ENCODE data around the gene ITGBL1.
A peak's percentile ranks its signal among the peaks of the same experiment; 100 is the strongest.

The ITGBL1 gene

GRCh38 chr13:101452519-101453485 lies at the start of gene ITGBL1:
Gene ITGBL1, plus strand, starts transcription at chr13:101452675. Its CDS starts 159 bp downstream, at chr13:101452834.
- TF ChIP-seq CTCF (IDR thresholded peaks at IDR 0.05; ENCODE audit: low read depth, low read length, missing control alignments) = no peak
- in situ Hi-C loops (cut with HindIII; ENCODE audit: low sequenced_read_pairs) = loop anchor here (5.0 kb wide), 1 partner anchor 36 kb away; the partner anchor contains the start of gene NALCN
- no peak for DNase-seq (ENCODE audit: low read depth)
- H3K4me3 ChIP-seq (ENCODE audit: low read depth, low read length) = peak within 1 kb of the TSS; percentile 33

GRCh38 chr13:101406791-101407190 lies 45.7 kb upstream of the ITGBL1 start:
- DNase-seq (ENCODE audit: low read depth) = no peak
- in situ Hi-C loops (cut with HindIII; ENCODE audit: low sequenced_read_pairs) = no loop called here
- TF ChIP-seq CTCF (IDR thresholded peaks at IDR 0.05; ENCODE audit: low read depth, low read length, missing control alignments) = no peak
- H3K4me3 ChIP-seq (ENCODE audit: low read depth, low read length) = no peak overlapping the region

- in situ Hi-C loops (cut with HindIII; ENCODE audit: low sequenced_read_pairs) = no loop called here
- no peak overlapping the region for H3K4me3 ChIP-seq (ENCODE audit: low read depth, low read length)
- no peak for DNase-seq (ENCODE audit: low read depth)
- no peak for TF ChIP-seq CTCF (IDR thresholded peaks at IDR 0.05; ENCODE audit: low read depth, low read length, missing control alignments)
Measured at GRCh38 chr13:101408154-101408553, 44.3 kb upstream of the ITGBL1 start.

- TF ChIP-seq CTCF (IDR thresholded peaks at IDR 0.05; ENCODE audit: low read depth, low read length, missing control alignments) = no peak
- in situ Hi-C loops (cut with HindIII; ENCODE audit: low sequenced_read_pairs) = no loop called here
- no peak overlapping the region for H3K4me3 ChIP-seq (ENCODE audit: low read depth, low read length)
- DNase-seq (ENCODE audit: low read depth) = no peak
Measured at GRCh38 chr13:101408992-101409656, 43.4 kb upstream of the ITGBL1 start.

GRCh38 chr13:101412076-101412475 lies 40.4 kb upstream of the ITGBL1 start:
- H3K4me3 ChIP-seq (ENCODE audit: low read depth, low read length) = no peak overlapping the region
- in situ Hi-C loops (cut with HindIII; ENCODE audit: low sequenced_read_pairs) = no loop called here
- DNase-seq (ENCODE audit: low read depth) = no peak
- no peak for TF ChIP-seq CTCF (IDR thresholded peaks at IDR 0.05; ENCODE audit: low read depth, low read length, missing control alignments)

GRCh38 chr13:101415358-101416174 lies 36.9 kb upstream of the ITGBL1 start:
- H3K4me3 ChIP-seq (ENCODE audit: low read depth, low read length) = peak overlapping the region; percentile 52
- in situ Hi-C loops (cut with HindIII; ENCODE audit: low sequenced_read_pairs) = loop anchor here (5.0 kb wide), 1 partner anchor 37 kb away; the partner anchor contains the start of gene ITGBL1
- no peak for DNase-seq (ENCODE audit: low read depth)
- TF ChIP-seq CTCF (IDR thresholded peaks at IDR 0.05; ENCODE audit: low read depth, low read length, missing control alignments) = no peak

Data from astrocyte of the cerebellum (primary cell).